Measurements from ENCODE around the gene CYP24A1. TPM values are rescaled to one million over a fixed set of nuclear protein-coding genes. Genes with fewer than 3 reads are reported as not detected.

CYP24A1 gene
- polyA plus RNA-seq (2012; ENCODE audit: insufficient read depth, insufficient read length), result not detected

GRCh38 chr20:54173653-54174456 lies at the start of gene CYP24A1:
Gene CYP24A1, minus strand, starts transcription at chr20:54173986. Its CDS starts 407 bp downstream, at chr20:54173579.
- DNase-seq (ENCODE audit: low read depth, low spot score), result no peak
- no peak within 1 kb of the TSS for H3K4me3 ChIP-seq (ENCODE audit: low read length)

- no peak for DNase-seq (ENCODE audit: low read depth, low spot score)
- H3K4me3 ChIP-seq (ENCODE audit: low read length), result no peak overlapping the region
These were observed 49.5 kb upstream of the CYP24A1 start for GRCh38 chr20:54223285-54223684.

DNA sequence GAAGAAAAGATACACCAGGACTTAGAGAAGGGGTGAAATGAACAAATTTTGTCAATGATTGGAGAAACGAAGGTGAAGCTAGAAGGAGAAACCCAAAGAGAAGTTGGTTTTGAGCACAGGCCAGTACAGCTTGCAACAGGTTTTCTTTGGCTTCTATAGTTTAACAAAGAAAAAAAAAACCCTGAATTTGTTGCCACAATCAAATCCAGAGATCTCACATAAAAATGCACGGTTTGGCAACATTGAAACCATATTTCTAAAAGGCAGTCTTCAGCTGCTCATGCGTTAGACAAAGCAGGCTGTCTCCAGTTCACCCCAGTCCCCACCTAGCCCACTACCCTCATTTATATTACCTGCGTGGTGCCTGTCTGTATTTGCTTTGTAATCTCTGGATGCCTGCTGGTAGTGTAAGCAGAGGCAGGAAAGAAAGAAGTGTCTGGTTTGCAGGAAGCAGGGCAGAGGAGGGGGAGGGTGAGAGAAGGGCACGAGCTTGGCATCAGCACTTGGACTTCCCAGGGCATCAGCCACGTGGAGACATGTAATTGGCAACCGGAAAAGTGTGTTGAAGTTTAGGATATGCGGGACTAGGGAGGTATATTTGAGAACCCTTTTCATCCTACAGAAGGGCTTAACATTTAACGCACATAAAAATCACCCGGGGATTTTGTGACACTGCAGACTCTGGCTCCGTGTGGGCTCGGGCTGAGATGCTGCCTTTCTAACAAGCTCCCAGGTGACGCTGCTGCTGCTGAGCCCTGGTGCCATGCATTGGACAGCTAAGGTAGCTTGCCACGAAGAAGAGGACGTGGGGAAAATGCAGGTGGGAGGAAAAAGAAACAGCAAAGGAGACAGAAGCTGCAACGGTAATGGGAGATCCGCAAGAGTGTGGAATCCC lies 48.5 kb upstream of the CYP24A1 start:
- DNase-seq (ENCODE audit: low read depth, low spot score), result no peak
- H3K4me3 ChIP-seq (ENCODE audit: low read length), result no peak overlapping the region

- H3K4me3 ChIP-seq (ENCODE audit: low read length), result no peak overlapping the region
- peak; percentile 61 for DNase-seq (ENCODE audit: low read depth, low spot score)
These were observed 47.6 kb upstream of the CYP24A1 start for GRCh38 chr20:54221353-54221752.

DNA sequence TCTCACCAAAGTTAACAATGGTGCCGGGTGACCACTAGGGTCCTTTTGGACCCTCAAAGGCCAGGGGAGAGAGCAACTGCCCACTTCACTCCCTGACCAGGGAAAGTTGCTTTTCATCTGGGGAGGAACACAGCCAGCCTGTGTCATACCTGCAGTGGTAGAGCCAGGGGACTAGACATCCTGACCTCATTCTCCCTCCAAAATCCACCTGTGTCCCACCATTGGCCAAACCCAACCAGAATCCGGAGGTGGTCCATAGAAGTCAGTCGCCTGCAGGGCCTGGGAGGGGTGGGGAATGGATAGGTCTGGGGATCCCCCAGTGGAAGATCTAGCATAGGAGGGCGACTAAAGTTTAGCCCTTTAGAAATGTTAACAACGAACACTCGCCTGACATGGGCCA lies 46.9 kb upstream of the CYP24A1 start:
- no peak overlapping the region for H3K4me3 ChIP-seq (ENCODE audit: low read length)
- no peak for DNase-seq (ENCODE audit: low read depth, low spot score)

GRCh38 chr20:54219751-54220426 lies 46.1 kb upstream of the CYP24A1 start:
- H3K4me3 ChIP-seq (ENCODE audit: low read length), result no peak overlapping the region
- DNase-seq (ENCODE audit: low read depth, low spot score), result no peak

- H3K4me3 ChIP-seq (ENCODE audit: low read length), result no peak overlapping the region
- no peak for DNase-seq (ENCODE audit: low read depth, low spot score)
These were observed 44.7 kb upstream of the CYP24A1 start for GRCh38 chr20:54218470-54218869.

- DNase-seq (ENCODE audit: low read depth, low spot score), result no peak
These were observed 44.0 kb upstream of the CYP24A1 start for GRCh38 chr20:54217762-54218161.

GRCh38 chr20:54215157-54215789 lies 41.5 kb upstream of the CYP24A1 start:
- DNase-seq (ENCODE audit: low read depth, low spot score), result no peak
- H3K4me3 ChIP-seq (ENCODE audit: low read length), result no peak overlapping the region

More at GRCh38 chr20:54217762-54218161, 44.0 kb upstream of the CYP24A1 start:
- no peak overlapping the region for H3K4me3 ChIP-seq (ENCODE audit: low read length)

- no peak overlapping the region for H3K4me3 ChIP-seq (ENCODE audit: low read length)
- DNase-seq (ENCODE audit: low read depth, low spot score), result no peak
These were observed 40.8 kb upstream of the CYP24A1 start for GRCh38 chr20:54214566-54214965.

- H3K4me3 ChIP-seq (ENCODE audit: low read length), result no peak overlapping the region
- no peak for DNase-seq (ENCODE audit: low read depth, low spot score)
These were observed 39.1 kb upstream of the CYP24A1 start for GRCh38 chr20:54212871-54213270.

DNA sequence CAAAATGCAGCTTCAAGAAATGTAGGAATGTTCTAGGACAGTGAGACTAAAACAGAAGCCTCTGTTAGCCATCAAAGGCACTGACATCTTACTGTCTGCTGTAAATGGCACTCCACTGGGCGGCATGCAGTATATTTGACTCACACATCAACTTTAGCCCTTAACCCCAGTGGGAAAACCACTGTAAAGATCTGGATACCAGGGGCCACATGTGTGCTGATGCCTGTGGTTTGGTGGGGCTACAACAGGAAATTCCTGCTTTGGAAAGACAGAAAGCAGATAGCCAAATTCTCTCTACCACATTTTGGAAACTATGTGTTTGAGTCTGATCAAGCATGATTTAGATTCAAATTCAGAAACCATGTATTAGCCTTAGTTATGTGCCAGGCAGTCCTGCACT lies 38.4 kb upstream of the CYP24A1 start:
- DNase-seq (ENCODE audit: low read depth, low spot score), result no peak
- no peak overlapping the region for H3K4me3 ChIP-seq (ENCODE audit: low read length)

DNA sequence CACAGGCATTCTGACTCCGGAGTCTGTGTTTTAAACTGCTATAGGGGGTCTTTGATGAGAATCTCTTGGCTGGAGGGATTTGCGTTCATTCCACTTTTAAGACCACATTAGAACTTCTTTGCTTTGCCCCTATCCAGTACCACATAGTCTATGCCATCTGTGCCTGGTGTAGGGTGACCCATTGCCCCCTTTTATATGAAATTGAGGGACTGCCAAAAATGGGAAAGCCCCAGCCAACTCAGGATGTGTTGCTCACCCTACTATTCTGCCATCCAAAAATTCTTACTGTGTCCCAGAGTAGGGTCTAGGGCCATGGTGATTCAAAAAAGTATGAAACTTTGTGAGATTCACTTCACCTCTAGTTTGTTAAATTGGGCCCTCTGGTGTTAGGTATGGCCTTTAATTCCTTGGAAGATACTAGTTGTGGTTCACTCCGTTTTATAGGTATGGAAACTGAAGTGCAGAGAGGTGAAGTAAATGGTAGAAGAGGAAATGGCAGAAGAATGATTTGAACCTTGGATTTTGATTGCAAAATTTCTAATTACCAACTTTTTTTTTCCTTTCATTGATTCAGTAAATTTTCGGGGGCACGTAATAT lies 35.5 kb upstream of the CYP24A1 start:
- DNase-seq (ENCODE audit: low read depth, low spot score), result no peak

DNA sequence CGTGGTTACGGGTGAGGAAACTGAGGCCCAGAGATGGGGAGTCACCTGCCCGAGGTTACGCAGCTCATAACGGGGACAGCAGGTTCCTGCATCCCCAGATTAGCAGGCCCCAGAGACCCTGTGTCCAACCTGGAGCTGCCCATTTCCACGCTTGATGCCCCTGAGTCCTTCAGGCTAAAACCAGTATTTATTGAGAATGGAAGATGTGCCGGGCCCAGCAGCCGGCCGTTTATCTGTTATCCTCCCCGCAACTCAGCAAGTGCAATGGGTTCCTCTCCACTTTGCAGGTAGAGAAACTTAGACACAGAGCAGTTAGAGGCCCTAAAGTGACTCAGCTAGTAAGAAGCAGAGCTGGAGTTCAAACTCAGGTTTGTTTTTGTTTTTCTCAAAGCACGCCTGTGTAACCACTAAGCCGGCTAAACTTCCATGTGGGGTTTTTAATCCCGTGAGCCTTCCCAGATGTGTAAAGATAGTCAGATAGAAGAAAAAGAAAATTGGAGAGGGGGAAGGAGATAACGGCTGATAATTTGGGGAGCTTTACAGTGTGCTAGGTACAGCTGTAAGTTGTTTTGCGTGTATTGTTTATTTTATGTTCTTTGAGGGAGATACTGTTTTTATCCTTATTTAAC lies 34.9 kb upstream of the CYP24A1 start:
- peak overlapping the region; percentile 95 for H3K4me3 ChIP-seq (ENCODE audit: low read length)
- DNase-seq (ENCODE audit: low read depth, low spot score), result no peak

More for the DNA sequence above, 35.5 kb upstream of the CYP24A1 start:
- peak overlapping the region; percentile 95 for H3K4me3 ChIP-seq (ENCODE audit: low read length)

DNA sequence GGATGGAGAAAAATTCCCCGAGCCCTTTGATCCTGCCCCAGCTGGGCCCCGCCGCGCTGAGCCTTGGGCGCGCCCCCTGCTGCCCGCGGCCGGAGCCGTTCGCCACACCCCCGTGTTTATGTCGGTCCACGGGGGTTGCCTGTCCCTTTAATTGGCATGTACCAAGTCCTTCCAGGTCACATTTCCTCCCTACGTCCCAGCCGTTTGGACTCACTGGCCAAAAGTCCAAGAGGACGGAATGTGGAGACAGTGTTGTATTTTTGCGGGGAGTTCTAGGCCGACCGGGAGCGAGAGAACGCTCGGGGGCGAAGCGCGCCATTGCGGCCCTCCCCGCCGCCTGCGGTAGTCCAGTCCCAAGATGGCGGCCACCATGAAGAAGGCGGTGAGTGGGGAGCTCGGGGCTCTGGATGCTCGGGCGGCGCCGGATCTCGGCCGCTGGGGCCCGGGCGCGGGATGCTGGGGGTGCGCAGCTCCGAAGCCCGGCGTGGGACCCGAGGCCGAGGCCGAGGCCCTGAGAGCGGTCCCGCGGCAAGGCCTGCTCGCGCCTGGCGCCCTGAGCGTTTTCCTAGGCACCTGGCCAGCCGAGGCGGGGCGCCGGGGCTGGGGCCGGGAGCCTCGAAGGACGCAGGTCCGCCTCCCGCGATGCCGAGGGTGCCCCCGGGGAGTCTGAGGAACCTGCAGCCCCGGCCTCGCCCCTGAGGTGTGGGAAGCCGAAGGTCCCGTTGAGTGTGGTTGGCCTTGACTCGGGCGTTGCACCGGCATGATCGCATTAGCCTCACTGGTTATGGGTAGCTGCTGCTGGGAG lies 34.2 kb upstream of the CYP24A1 start, which contains the start of gene PFDN4:
Gene PFDN4, plus strand, starts transcription at position 345 of the 805 bp plus-strand sequence. Its CDS starts 14 bp downstream, at position 359.
- peak; percentile 72 for DNase-seq (ENCODE audit: low read depth, low spot score)
- peak within 1 kb of the TSS; percentile 95 for H3K4me3 ChIP-seq (ENCODE audit: low read length)

DNA sequence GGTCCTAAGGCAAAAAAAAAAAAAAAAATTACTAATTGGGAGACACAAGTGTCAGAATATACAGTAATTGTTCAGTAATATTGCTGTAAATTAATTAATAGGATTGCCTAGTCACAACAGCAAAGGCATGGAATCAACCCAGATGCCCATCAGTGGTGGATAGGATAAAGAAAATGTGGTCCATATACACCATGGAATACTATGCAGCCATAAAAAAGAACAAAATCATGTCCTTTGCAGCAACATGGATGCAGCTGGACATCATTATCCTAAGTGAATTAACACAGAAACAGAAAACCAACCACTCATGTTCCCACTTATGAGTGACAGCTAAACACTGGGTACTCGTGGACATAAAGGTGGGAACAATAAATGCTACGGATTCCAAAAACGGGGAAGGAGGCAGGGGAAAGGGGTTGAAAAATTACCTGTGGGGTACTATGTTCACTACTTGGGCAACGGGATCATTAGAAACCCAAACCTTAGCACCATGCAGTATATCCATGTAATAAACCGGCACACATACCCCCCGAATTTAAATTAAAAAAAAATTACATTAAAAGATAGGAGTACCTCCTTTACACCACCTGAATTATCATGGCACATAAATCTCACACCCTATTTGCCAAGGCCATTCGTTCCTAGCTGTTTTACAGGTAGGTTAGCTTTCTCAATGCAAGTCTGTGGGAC lies 33.4 kb upstream of the CYP24A1 start:
- peak overlapping the region; percentile 95; the same call in 1 of the 2 replicates for H3K4me3 ChIP-seq (ENCODE audit: low read length)
- no peak for DNase-seq (ENCODE audit: low read depth, low spot score)

- no peak overlapping the region for H3K4me3 ChIP-seq (ENCODE audit: low read length)
- no peak for DNase-seq (ENCODE audit: low read depth, low spot score)
These were observed 31.7 kb upstream of the CYP24A1 start for GRCh38 chr20:54205450-54205849.

All from Jurkat, Clone E6-1 (cell line).